Erythroblast (primary cell): ENCODE results near the gene AP2A1.

Experiments used
- GATA1 ChIP-seq: IDR thresholded peaks from 2 replicates; pipeline ENCODE4 v1.6.1; 2011; ENCODE audit warnings: low read depth, mild to moderate bottlenecking, control low read depth, low read length, moderate library complexity
- POLR2A ChIP-seq: IDR thresholded peaks from 2 replicates; pipeline ENCODE4 v1.6.1; 2011; ENCODE audit warnings: mild to moderate bottlenecking, low read length

DNA sequence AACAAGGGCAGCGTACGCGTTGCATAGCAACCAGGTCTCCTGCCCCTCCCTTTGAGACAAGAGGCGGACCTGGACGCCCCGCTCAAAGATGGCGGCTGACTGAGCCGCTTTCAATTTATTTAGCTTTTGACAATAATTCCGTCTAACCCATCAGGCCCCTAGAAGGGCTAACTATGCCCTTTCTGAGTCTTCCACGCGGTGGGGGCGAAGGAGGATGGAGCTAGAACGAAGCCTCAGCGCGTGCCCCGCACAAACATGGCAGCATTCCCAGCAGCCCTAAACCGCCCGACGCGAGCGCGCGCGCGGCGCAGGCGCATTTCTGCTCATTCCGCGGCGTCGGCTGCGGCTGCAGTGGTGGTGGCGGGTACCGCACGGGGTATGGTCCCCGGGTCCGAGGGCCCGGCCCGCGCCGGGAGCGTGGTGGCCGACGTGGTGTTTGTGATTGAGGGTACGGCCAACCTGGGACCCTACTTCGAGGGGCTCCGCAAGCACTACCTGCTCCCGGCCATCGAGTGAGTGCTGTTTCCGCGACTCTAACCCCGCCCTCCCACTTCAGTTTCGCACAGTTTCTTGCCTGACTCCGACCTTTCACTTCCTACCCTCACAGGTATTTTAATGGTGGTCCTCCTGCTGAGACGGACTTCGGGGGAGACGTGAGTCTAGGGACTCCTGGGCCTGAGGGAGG is 51.3 kb downstream of the AP2A1 start, which contains the start of gene MED25:
- TF ChIP-seq POLR2A = peak; percentile 90
- TF ChIP-seq GATA1 = no peak
